Forelimb muscle (tissue), 1 donor: ENCODE data around the gene SLC6A17. TPM values are rescaled to one million over a fixed set of nuclear protein-coding genes. Genes with fewer than 3 reads are reported as not detected.

Source experiments
- DNase-seq: peaks from one replicate; pipeline ENCODE4 v3.0.0-alpha.2; 2013; ENCODE audit warnings: low read depth
- polyA plus RNA-seq: library from polyadenylated mRNA; unstranded; fragments of 120-200 nt; gene quantifications from one replicate; pipeline ENCODE4 v1.2.1, GENCODE V29; 2013; ENCODE audit not compliant: insufficient read length

The SLC6A17 gene
- polyA plus RNA-seq, 1 donor, result 0.25 TPM

GRCh38 chr1:110240476-110241210, 90.3 kb downstream of the SLC6A17 start:
- DNase-seq, result no peak

- no peak for DNase-seq
Observed at GRCh38 chr1:110241516-110241915, 91.2 kb downstream of the SLC6A17 start.

- DNase-seq, result no peak
Observed at GRCh38 chr1:110242062-110242461, 91.8 kb downstream of the SLC6A17 start.

- no peak for DNase-seq
Observed at GRCh38 chr1:110242731-110243130, 92.4 kb downstream of the SLC6A17 start.

GRCh38 chr1:110243146-110243545, 92.9 kb downstream of the SLC6A17 start:
- no peak for DNase-seq

- no peak for DNase-seq
Observed at GRCh38 chr1:110243574-110243973, 93.3 kb downstream of the SLC6A17 start.

- DNase-seq, result no peak
Observed at GRCh38 chr1:110245876-110246620, 95.8 kb downstream of the SLC6A17 start.

GRCh38 chr1:110248746-110249145, 98.5 kb downstream of the SLC6A17 start:
- no peak for DNase-seq

GRCh38 chr1:110249256-110249655, 99.0 kb downstream of the SLC6A17 start:
- DNase-seq, result no peak

- DNase-seq, result no peak
Observed at GRCh38 chr1:110250008-110250407, 99.7 kb downstream of the SLC6A17 start.

- DNase-seq, result no peak
Observed at GRCh38 chr1:110250749-110251148, 100.5 kb downstream of the SLC6A17 start.

Other genes starting within 250 kb of the SLC6A17 start
- 7.1 TPM for gene CSF1, start 239.6 kb upstream of the SLC6A17 start, polyA plus RNA-seq
- gene AHCYL1, start 165.7 kb upstream of the SLC6A17 start, polyA plus RNA-seq, result 38.1 TPM
- gene STRIP1, start 115.9 kb upstream of the SLC6A17 start, polyA plus RNA-seq, result 30.5 TPM
- gene ALX3, start 79.8 kb upstream of the SLC6A17 start, polyA plus RNA-seq, result not detected
- not detected for gene UBL4B, start 38.1 kb upstream of the SLC6A17 start, polyA plus RNA-seq
- gene KCNC4, start 59.8 kb downstream of the SLC6A17 start, polyA plus RNA-seq, result 8.0 TPM
- gene RBM15, start 188.9 kb downstream of the SLC6A17 start, polyA plus RNA-seq, result 8.6 TPM
- 9.9 TPM for gene SLC16A4, start 240.5 kb downstream of the SLC6A17 start, polyA plus RNA-seq